Activated T-cell treated with anti-CD3 and anti-CD28 coated beads, Interleukin-2, amount 50 U/mL, for 48 hours (primary cell): ENCODE results near the gene ANK2.
A peak's percentile ranks its signal among the peaks of the same experiment; 100 is the strongest.

Experiments used
- DNase-seq, 2 experiments: peaks; one replicate each; pipeline ENCODE4 v3.0.0-alpha.2; 2020

Gene ANK2

GRCh38 chr4:113355550-113356371, 306.3 kb downstream of the ANK2 start:
- peak; percentile 77 to 81 for DNase-seq

GRCh38 chr4:113356453-113356852, 307.0 kb downstream of the ANK2 start:
- DNase-seq = peak in 1 of 2 experiments; percentile 25

GRCh38 chr4:113358784-113359183, 309.3 kb downstream of the ANK2 start:
- no peak for DNase-seq

- no peak for DNase-seq
These were observed 315.9 kb downstream of the ANK2 start for GRCh38 chr4:113365377-113365776.

GRCh38 chr4:113368056-113368455, 318.6 kb downstream of the ANK2 start:
- DNase-seq = no peak

GRCh38 chr4:113371111-113371510, 321.7 kb downstream of the ANK2 start:
- DNase-seq = no peak

- no peak for DNase-seq
These were observed 326.7 kb downstream of the ANK2 start for GRCh38 chr4:113375964-113376666.

GRCh38 chr4:113378836-113379235, 329.4 kb downstream of the ANK2 start:
- DNase-seq = no peak

GRCh38 chr4:113382704-113383103, 333.3 kb downstream of the ANK2 start:
- DNase-seq = no peak

- DNase-seq = no peak
These were observed 333.8 kb downstream of the ANK2 start for GRCh38 chr4:113383111-113383785.

GRCh38 chr4:113384600-113384999, 335.1 kb downstream of the ANK2 start:
- DNase-seq = no peak

GRCh38 chr4:113385281-113385899, 335.9 kb downstream of the ANK2 start:
- DNase-seq = no peak

GRCh38 chr4:113389160-113389559, 339.7 kb downstream of the ANK2 start:
- no peak for DNase-seq

- DNase-seq = no peak
These were observed 341.4 kb downstream of the ANK2 start for GRCh38 chr4:113390850-113391249.

GRCh38 chr4:113394108-113394729, 344.8 kb downstream of the ANK2 start:
- no peak for DNase-seq

GRCh38 chr4:113394730-113395530, 345.5 kb downstream of the ANK2 start:
- peak; percentile 25 to 41 for DNase-seq

- DNase-seq = no peak
These were observed 347.8 kb downstream of the ANK2 start for GRCh38 chr4:113397114-113397701.

GRCh38 chr4:113398441-113399143, 349.1 kb downstream of the ANK2 start:
- DNase-seq = no peak

GRCh38 chr4:113404167-113404571, 354.7 kb downstream of the ANK2 start:
- no peak for DNase-seq

- DNase-seq = no peak
These were observed 355.4 kb downstream of the ANK2 start for GRCh38 chr4:113404841-113405240.
